ENCODE results near the gene CAPN6. TPM values are rescaled to one million over a fixed set of nuclear protein-coding genes. Genes with fewer than 3 reads are reported as not detected.

The CAPN6 gene
- total and polyA plus RNA-seq, 10 of the 15 experiments (the other 5 are each of a cell fraction or from before 2014, with no cell fraction given) = not detected

DNA sequence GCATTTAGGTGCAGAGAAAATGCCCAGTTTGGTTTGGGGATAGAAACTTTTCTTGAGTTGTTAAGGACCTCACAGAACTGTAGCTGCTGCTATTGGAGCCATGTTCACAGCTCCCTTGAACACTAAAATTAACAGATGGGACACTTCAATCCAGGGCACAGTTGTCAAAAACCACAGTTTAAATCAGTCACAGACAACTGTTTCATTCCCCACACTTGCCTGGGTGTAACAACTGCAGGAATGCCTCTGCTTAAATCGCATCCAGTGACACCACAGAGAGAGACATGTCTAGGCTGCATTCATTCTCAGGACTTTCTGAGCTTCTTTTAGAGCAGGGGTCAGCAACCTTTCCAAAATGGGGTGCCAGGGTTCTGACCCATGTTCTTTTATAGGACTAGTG is 12.7 kb upstream of the CAPN6 start:
- Histone ChIP-seq H3K36me3 (ENCODE audit: control insufficient read depth in 2 of 2, insufficient read depth in 2 of 2, low read length in 1 of 2) (no peaks in the 10 kb centered on the region), H3K79me2 (ENCODE audit: control insufficient read depth, insufficient read depth, low read length) (no peaks in the 10 kb centered on the region), H3K27me3 (replicated peaks in 1 of 2; ENCODE audit: control insufficient read depth in 2 of 2, insufficient read depth in 2 of 2, low read length in 1 of 2) (no peaks in the 10 kb centered on the region; a peak in 2 of 4 replicates), H3K27ac (ENCODE audit: control insufficient read depth, insufficient read depth) (no peak overlapping the region), H4K20me1 (ENCODE audit: control insufficient read depth, insufficient read depth) (no peaks in the 10 kb centered on the region), H3K9ac (ENCODE audit: control insufficient read depth, insufficient read depth, low read length) (no peak overlapping the region), H3K4me2 (ENCODE audit: control insufficient read depth, insufficient read depth) (no peak overlapping the region), H2AFZ (ENCODE audit: control insufficient read depth, low read depth, low read length) (no peak overlapping the region), H3K4me1 (ENCODE audit: control insufficient read depth, insufficient read depth, low read length) (no peaks in the 10 kb centered on the region), H3K4me3 (no peak overlapping the region), H3K9me3 (replicated peaks; ENCODE audit: control insufficient read depth, insufficient read depth, low read length) (no peaks in the 10 kb centered on the region)
- TF ChIP-seq KDM1A (IDR thresholded peaks at IDR 0.05; ENCODE audit: borderline replicate concordance) (no peak), STAT1 (conservative IDR thresholded peaks at IDR 0.05) (no peak), ZZZ3 (IDR thresholded peaks at IDR 0.05; ENCODE audit: control insufficient read depth, insufficient read length, low read depth) (no peak), CHD4 (IDR thresholded peaks at IDR 0.05) (no peak), ASH2L (IDR thresholded peaks at IDR 0.05; ENCODE audit: borderline replicate concordance, low read depth) (no peak), ESRRA (IDR thresholded peaks at IDR 0.05; ENCODE audit: low read length) (no peak), CREB1 (IDR thresholded peaks at IDR 0.05; ENCODE audit: low read depth) (no peak), BCL11A (IDR thresholded peaks at IDR 0.05; ENCODE audit: low read depth, low read length) (no peak), IRF5 (IDR thresholded peaks at IDR 0.05; ENCODE audit: borderline replicate concordance) (no peak), RB1 (IDR thresholded peaks at IDR 0.05; ENCODE audit: borderline replicate concordance) (no peak), ZBED1 (IDR thresholded peaks at IDR 0.05; ENCODE audit: borderline replicate concordance) (no peak), BMI1 (IDR thresholded peaks at IDR 0.05; ENCODE audit: borderline replicate concordance) (no peak), WRNIP1 (IDR thresholded peaks at IDR 0.05; ENCODE audit: borderline replicate concordance, low read depth, low read length) (no peak), HSF1 (IDR thresholded peaks at IDR 0.05; ENCODE audit: low read depth, low read length) (no peak), CBX5 (IDR thresholded peaks at IDR 0.05; ENCODE audit: low read depth) (no peak), GATAD2B (conservative IDR thresholded peaks at IDR 0.05; ENCODE audit: low read depth) (no peak), SUZ12 (IDR thresholded peaks at IDR 0.05; ENCODE audit: unreplicated experiment) (no peak)
- intact Hi-C loops (cut with micrococcal nuclease; ENCODE audit: unreplicated experiment) (no loop called here), in situ Hi-C loops (cut with MboI) (no loop called here)
- RAD21 ChIA-PET (ENCODE audit: unreplicated experiment) = no interaction called here
- FAIRE-seq (no peak), DNase-seq (ENCODE audit: low read depth, low spot score) (no peak), ATAC-seq (no peak)
- SMC1A ChIA-PET (ENCODE audit: uncharacterized antibody, unreplicated experiment) = no interaction called here
- 62% methylated on average over 1 of the region's 1 CpG for WGBS (ENCODE audit: insufficient coverage, insufficient replicate concordance, low lambda C conversion rate, missing lambda C conversion rate)
- no TSS peak for BruUV-seq (replicated peaks)
- CTCF ChIA-PET = interaction anchor here (1.0 kb wide), 1 partner anchor 10 kb away, joined by 3 read pairs; no protein-coding TSS in a partner anchor
- POLR2A ChIA-PET = no interaction called here
